Measurements from ENCODE around the gene PRELID2.
"Not testable (repeated sequence)": the region's sequence is repeated elsewhere in the genome, so short reads cannot be mapped to it uniquely, and the experiment has no call there.

The PRELID2 gene

GRCh38 chr5:145841299-145841698 is 6.2 kb upstream of the PRELID2 start:
- TF ChIP-seq SPI1 (IDR thresholded peaks at IDR 0.05; ENCODE audit: low read depth, low read length) (no peak), POLR2A (IDR thresholded peaks at IDR 0.05; ENCODE audit: low read depth, low read length) (no peak), POU2F2 (IDR thresholded peaks at IDR 0.05; ENCODE audit: low read depth, low read length) (no peak), TAF1 (IDR thresholded peaks at IDR 0.05; ENCODE audit: low read depth, low read length) (no peak), POLR2AphosphoS5 (IDR thresholded peaks at IDR 0.05; ENCODE audit: low read depth, low read length) (no peak), PAX5 (IDR thresholded peaks at IDR 0.05; ENCODE audit: insufficient read depth, low read length, severe bottlenecking) (no peak)
- no peak for FAIRE-seq
- no peak for DNase-seq (ENCODE audit: insufficient read length, low spot score)

- TF ChIP-seq POLR2AphosphoS5 (IDR thresholded peaks at IDR 0.05; ENCODE audit: low read depth, low read length) (no peak), PAX5 (IDR thresholded peaks at IDR 0.05; ENCODE audit: insufficient read depth, low read length, severe bottlenecking) (no peak), SPI1 (IDR thresholded peaks at IDR 0.05; ENCODE audit: low read depth, low read length) (no peak), TAF1 (IDR thresholded peaks at IDR 0.05; ENCODE audit: low read depth, low read length) (no peak), POLR2A (IDR thresholded peaks at IDR 0.05; ENCODE audit: low read depth, low read length) (no peak), POU2F2 (IDR thresholded peaks at IDR 0.05; ENCODE audit: low read depth, low read length) (no peak)
- FAIRE-seq: no peak
- no peak for DNase-seq (ENCODE audit: insufficient read length, low spot score)
Observed at GRCh38 chr5:145840458-145841132, 5.5 kb upstream of the PRELID2 start.

DNA sequence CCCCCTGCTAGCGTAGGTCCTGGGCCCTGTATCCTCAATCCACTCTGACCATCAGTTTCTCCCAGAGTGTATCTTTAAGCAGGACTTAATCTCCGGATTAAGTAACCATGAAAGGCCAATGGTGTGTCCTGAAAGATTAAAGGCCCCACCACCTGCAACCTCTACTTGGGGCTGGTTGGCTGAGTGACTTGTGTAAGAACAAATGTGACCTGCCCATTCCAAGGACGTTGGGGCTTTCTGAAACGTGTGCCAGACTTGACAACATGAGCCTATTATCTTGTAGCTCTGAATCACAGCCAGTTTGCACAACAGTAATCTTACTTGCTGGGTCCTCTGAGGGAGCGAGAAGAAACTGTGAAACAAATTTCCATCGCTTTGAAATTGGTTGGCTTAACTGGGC is 3.1 kb upstream of the PRELID2 start:
- FAIRE-seq (no peak), DNase-seq (ENCODE audit: insufficient read length, low spot score) (no peak)
- TF ChIP-seq POLR2AphosphoS5 (IDR thresholded peaks at IDR 0.05; ENCODE audit: low read depth, low read length) (no peak), TAF1 (IDR thresholded peaks at IDR 0.05; ENCODE audit: low read depth, low read length) (no peak), POLR2A (IDR thresholded peaks at IDR 0.05; ENCODE audit: low read depth, low read length) (no peak), PAX5 (IDR thresholded peaks at IDR 0.05; ENCODE audit: insufficient read depth, low read length, severe bottlenecking) (no peak), SPI1 (IDR thresholded peaks at IDR 0.05; ENCODE audit: low read depth, low read length) (no peak), POU2F2 (IDR thresholded peaks at IDR 0.05; ENCODE audit: low read depth, low read length) (no peak)

DNA sequence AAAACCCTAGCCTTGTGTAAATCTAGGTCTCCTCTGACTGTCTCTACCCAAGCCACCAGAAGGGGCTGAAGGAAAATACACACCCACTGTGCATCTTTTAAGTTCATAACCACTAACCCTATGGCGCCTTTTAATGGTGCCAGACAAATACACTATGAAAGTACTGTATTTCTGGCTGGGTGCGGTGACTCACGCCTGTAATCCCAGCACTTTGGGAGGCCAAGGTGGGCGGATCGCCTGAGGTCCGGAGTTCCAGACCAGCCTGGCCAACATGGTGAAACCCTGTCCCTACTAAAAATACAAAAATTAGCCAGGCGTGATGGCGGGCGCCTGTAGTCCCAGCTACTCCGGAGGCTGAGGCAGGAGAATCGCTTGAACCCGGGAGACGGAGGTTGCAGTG is 1.1 kb upstream of the PRELID2 start:
- not testable (repeated sequence) for FAIRE-seq; DNase-seq (ENCODE audit: insufficient read length, low spot score)

GRCh38 chr5:145835848-145836239 is 702 bp upstream of the PRELID2 start:
- DNase-seq (ENCODE audit: insufficient read length, low spot score) (no peak), FAIRE-seq (no peak)
- TF ChIP-seq SPI1 (IDR thresholded peaks at IDR 0.05; ENCODE audit: low read depth, low read length): no peak
- TF ChIP-seq TAF1 (IDR thresholded peaks at IDR 0.05; ENCODE audit: low read depth, low read length): no peak
- TF ChIP-seq POLR2AphosphoS5 (IDR thresholded peaks at IDR 0.05; ENCODE audit: low read depth, low read length): no peak
- TF ChIP-seq PAX5 (IDR thresholded peaks at IDR 0.05; ENCODE audit: insufficient read depth, low read length, severe bottlenecking): no peak
- TF ChIP-seq POLR2A (IDR thresholded peaks at IDR 0.05; ENCODE audit: low read depth, low read length): no peak
- no peak for TF ChIP-seq POU2F2 (IDR thresholded peaks at IDR 0.05; ENCODE audit: low read depth, low read length)

DNA sequence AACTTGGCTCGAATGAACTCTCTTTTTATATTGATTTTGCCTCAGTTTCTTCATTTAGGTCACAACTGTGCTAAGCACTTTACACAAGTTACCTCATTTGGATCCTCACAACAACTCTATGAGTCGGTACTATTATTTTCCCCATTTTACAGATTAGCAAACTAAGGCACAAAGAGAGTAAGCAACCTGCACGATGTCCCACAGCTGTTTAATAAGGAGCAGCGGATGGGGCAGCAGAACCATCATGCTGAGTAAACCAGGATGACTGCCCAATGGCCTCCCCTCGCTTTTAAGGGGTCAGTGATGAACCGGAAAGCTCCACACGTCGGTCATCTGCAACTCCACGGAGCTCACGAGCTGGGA is 607 bp downstream of the PRELID2 start:
- TF ChIP-seq TAF1 (IDR thresholded peaks at IDR 0.05; ENCODE audit: low read depth, low read length) (no peak), POLR2AphosphoS5 (IDR thresholded peaks at IDR 0.05; ENCODE audit: low read depth, low read length) (no peak), PAX5 (IDR thresholded peaks at IDR 0.05; ENCODE audit: insufficient read depth, low read length, severe bottlenecking) (no peak), POU2F2 (IDR thresholded peaks at IDR 0.05; ENCODE audit: low read depth, low read length) (no peak), POLR2A (IDR thresholded peaks at IDR 0.05; ENCODE audit: low read depth, low read length) (no peak), SPI1 (IDR thresholded peaks at IDR 0.05; ENCODE audit: low read depth, low read length) (no peak)
- DNase-seq (ENCODE audit: insufficient read length, low spot score): no peak
- FAIRE-seq: no peak

GRCh38 chr5:145833631-145834200 is 1.4 kb downstream of the PRELID2 start:
- no peak for TF ChIP-seq TAF1 (IDR thresholded peaks at IDR 0.05; ENCODE audit: low read depth, low read length)
- no peak for TF ChIP-seq SPI1 (IDR thresholded peaks at IDR 0.05; ENCODE audit: low read depth, low read length)
- TF ChIP-seq PAX5 (IDR thresholded peaks at IDR 0.05; ENCODE audit: insufficient read depth, low read length, severe bottlenecking): no peak
- TF ChIP-seq POLR2AphosphoS5 (IDR thresholded peaks at IDR 0.05; ENCODE audit: low read depth, low read length): no peak
- no peak for TF ChIP-seq POLR2A (IDR thresholded peaks at IDR 0.05; ENCODE audit: low read depth, low read length)
- TF ChIP-seq POU2F2 (IDR thresholded peaks at IDR 0.05; ENCODE audit: low read depth, low read length): no peak
- FAIRE-seq: no peak

DNA sequence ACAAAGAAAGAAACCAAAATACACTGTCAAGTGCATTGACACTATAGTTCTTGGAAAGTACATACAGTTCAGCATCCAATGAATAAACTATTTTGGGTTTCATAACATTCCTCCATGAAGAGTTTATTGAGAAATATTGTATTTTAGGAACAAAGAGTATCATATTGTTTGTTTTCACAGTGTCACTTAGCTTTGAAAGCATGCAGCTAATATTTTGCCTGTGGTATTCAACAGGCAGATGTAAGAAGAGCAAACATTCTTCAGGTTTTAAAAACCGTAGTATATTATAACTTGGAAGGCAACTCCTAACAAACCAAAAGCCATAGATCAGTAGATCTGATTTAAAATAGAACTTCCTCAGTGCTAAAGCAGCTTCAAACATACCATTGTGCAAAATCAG is 4.5 kb downstream of the PRELID2 start:
- no peak for FAIRE-seq
- no peak for DNase-seq (ENCODE audit: insufficient read length, low spot score)
- TF ChIP-seq TAF1 (IDR thresholded peaks at IDR 0.05; ENCODE audit: low read depth, low read length) (no peak), POU2F2 (IDR thresholded peaks at IDR 0.05; ENCODE audit: low read depth, low read length) (no peak), POLR2A (IDR thresholded peaks at IDR 0.05; ENCODE audit: low read depth, low read length) (no peak), PAX5 (IDR thresholded peaks at IDR 0.05; ENCODE audit: insufficient read depth, low read length, severe bottlenecking) (no peak), SPI1 (IDR thresholded peaks at IDR 0.05; ENCODE audit: low read depth, low read length) (no peak), POLR2AphosphoS5 (IDR thresholded peaks at IDR 0.05; ENCODE audit: low read depth, low read length) (no peak)

More at GRCh38 chr5:145833631-145834200, 1.4 kb downstream of the PRELID2 start:
- DNase-seq (ENCODE audit: insufficient read length, low spot score): no peak

DNA sequence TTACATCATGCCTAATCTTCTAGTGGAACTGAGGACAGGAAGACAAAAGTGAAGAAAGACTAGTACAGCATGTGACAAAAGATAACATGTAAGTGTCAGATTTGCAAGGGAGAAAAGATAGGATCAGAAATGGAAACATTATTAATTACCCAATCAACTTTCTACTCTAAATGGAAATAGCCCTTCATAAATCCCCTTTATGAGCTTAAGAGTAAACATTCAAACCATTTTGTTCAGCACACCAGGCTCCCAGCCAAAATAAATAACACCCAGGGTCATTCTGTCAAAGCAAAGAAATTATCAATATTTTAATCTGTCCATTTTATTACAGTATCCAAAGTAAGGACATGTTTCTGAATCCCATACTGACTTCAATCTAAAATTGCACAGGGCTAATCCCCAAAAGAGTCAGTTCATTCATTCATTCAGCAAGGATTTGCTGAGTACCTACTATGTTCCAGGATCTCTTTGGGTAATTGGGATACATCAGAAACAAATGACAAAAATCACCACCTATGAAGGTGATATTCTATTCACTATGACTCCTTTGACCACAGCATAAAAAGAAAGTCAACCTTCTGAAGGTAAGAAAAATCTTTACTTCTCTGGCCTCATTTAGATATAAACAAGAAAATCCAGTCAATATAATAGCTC is 5.3 kb downstream of the PRELID2 start:
- DNase-seq (ENCODE audit: insufficient read length, low spot score) (no peak), FAIRE-seq (no peak)
- TF ChIP-seq TAF1 (IDR thresholded peaks at IDR 0.05; ENCODE audit: low read depth, low read length) (no peak), PAX5 (IDR thresholded peaks at IDR 0.05; ENCODE audit: insufficient read depth, low read length, severe bottlenecking) (no peak), SPI1 (IDR thresholded peaks at IDR 0.05; ENCODE audit: low read depth, low read length) (no peak)
